ENCODE measurements around the gene INS. TPM values are rescaled to one million over a fixed set of nuclear protein-coding genes. Genes with fewer than 3 reads are reported as not detected.
A peak's percentile ranks its signal among the peaks of the same experiment; 100 is the strongest.

The INS gene
- total RNA-seq, 1 donor from 2014 or later = not detected

DNA sequence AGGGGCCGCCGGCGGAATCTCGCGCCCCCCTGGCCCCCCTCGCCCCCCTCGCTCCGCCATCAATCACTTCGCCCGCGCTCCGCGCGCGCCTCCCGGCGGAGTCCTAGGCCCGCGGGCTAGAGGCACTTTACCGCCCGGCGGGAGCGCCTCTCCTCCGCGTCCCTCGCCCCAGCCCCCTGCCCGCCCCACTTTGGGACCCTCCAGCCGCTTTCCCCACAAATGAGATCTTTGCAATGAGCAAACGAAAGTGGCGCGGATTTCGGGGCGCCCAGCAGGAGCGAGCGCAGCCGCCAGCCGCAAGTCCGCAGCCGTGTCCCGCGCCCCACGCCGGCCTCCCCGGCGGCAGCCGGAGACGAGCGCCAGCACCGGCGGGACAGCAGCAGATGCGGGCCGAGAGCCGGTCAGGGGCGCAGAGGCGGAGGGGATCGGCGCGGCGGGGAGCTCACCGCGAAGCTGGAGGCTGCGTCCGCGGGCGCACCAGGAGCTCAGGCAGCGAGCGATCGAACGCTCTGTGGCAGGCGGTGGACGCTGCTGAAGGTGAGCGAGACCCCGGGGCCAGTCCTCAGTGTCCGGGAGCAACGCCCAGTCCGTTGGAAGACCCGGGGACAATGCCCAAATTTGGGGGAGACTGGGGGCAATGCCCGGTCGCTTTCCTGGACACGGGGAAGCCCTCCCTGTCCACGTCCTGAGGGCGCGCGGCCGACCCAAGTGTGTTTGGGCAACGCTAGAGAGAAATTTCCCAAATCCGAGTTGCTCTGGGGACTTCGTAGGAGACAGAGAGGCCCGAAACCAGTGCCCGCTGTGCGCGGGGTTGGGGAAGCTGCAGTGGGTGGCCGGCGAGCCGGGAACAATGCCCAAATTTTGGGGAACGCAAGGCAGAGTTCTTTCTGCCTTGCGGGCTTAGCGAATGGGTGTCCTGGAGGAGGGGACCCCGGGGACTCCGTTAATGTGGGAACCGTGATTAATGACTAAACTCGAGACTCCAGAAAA lies 20.3 kb downstream of the INS start:
- Mint-ChIP-seq H3K36me3 (no peaks in the 10 kb centered on the region), H3K9me3 (no peaks in the 10 kb centered on the region), H3K27me3 (ENCODE audit: low read depth) (peaks cover 73% of the 10 kb centered on the region), H3K4me3 (peak overlapping the region; percentile 87), H3K4me1 (peaks cover 33% of the 10 kb centered on the region), H3K27ac (peak overlapping the region; percentile 90)
- TF ChIP-seq, protein P1, sequence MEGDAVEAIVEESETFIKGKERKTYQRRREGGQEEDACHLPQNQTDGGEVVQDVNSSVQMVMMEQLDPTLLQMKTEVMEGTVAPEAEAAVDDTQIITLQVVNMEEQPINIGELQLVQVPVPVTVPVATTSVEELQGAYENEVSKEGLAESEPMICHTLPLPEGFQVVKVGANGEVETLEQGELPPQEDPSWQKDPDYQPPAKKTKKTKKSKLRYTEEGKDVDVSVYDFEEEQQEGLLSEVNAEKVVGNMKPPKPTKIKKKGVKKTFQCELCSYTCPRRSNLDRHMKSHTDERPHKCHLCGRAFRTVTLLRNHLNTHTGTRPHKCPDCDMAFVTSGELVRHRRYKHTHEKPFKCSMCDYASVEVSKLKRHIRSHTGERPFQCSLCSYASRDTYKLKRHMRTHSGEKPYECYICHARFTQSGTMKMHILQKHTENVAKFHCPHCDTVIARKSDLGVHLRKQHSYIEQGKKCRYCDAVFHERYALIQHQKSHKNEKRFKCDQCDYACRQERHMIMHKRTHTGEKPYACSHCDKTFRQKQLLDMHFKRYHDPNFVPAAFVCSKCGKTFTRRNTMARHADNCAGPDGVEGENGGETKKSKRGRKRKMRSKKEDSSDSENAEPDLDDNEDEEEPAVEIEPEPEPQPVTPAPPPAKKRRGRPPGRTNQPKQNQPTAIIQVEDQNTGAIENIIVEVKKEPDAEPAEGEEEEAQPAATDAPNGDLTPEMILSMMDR (IDR thresholded peaks at IDR 0.05; ENCODE audit: unreplicated experiment) = no peak
- DNase-seq (ENCODE audit: low spot score in 2 of 2, unreplicated experiment in 2 of 2) = peak in 1 of 2 experiments; percentile 66

DNA sequence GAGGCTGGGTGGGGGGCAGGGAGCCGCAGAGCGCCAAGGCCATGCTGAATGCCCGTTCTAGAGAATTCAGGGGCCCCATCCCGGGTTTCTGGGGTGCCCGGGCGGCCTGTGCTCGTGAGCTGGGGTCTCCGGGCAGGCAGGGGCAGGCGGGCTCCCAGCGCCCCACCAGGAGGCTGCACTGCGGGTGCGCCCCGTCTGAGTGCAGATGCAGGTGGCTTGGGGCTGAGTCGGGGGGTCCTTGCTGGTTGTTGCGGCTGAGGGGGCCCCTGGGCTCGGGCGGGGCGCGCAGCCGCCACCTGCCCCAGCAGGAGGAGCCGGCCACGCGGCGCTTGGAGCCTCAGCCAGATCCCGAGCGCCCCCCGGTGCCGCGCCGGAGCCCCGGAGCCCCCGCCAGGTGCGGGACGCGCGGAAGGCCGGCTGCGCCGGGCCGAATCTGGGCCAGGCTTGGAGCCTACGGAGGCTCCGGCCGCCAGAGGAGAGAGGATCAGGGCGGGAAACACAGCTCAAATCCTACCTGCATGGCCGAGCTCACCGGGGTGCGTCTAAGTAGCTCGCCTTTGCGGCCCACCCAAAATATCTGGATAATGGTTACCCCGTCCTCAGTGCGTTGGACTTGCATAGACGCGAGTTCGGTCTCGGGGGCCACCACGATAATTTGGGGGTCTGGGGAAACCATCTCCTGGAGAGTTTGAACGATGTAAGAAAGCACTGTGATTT lies 21.2 kb downstream of the INS start:
- peak in 1 of 2 experiments; percentile 70 for DNase-seq (ENCODE audit: low spot score in 2 of 2, unreplicated experiment in 2 of 2)
- Mint-ChIP-seq H3K4me3 (peak overlapping the region; percentile 87), H3K9me3 (no peaks in the 10 kb centered on the region), H3K36me3 (no peaks in the 10 kb centered on the region), H3K27me3 (ENCODE audit: low read depth) (peaks cover 73% of the 10 kb centered on the region), H3K4me1 (peaks cover 35% of the 10 kb centered on the region), H3K27ac (peak overlapping the region; percentile 75)
- TF ChIP-seq, protein P1 (IDR thresholded peaks at IDR 0.05; ENCODE audit: unreplicated experiment) = no peak

DNA sequence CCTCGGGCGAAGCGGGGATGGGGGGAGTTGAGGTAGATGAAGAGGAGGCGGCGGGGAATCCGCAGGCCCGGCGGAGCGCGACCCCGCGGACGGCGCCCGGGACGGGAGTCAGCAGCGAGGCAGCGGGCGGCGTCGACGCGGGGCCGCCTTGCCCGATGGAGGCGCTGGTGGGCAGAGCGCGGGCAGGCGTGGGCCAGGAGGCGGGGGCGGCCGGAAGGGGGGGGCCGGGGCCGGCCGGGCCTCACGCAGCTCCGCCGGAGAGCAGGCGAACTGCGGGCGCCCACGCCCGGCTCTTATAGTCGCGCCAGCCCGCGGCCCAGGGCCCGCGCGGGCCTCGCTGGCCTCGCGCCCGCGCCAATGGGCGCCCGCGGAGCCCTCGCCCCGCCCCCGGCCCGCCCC lies 21.9 kb downstream of the INS start, which contains the start of gene IGF2:
TSS of gene IGF2 (minus strand) at position 267 of the 399 bp plus-strand sequence. CDS start 3,866 bp downstream, outside the sequence.
- Mint-ChIP-seq H3K9me3 (no peaks in the 10 kb centered on the region), H3K4me3 (peak within 1 kb of the TSS; percentile 87), H3K27ac (peak within 1 kb of the TSS; percentile 86), H3K36me3 (no peaks in the 10 kb centered on the region), H3K4me1 (peaks cover 35% of the 10 kb centered on the region), H3K27me3 (ENCODE audit: low read depth) (peaks cover 71% of the 10 kb centered on the region)
- DNase-seq (ENCODE audit: low spot score in 2 of 2, unreplicated experiment in 2 of 2) = peak; percentile 54 to 65
- TF ChIP-seq, protein P1 (IDR thresholded peaks at IDR 0.05; ENCODE audit: unreplicated experiment) = no peak

DNA sequence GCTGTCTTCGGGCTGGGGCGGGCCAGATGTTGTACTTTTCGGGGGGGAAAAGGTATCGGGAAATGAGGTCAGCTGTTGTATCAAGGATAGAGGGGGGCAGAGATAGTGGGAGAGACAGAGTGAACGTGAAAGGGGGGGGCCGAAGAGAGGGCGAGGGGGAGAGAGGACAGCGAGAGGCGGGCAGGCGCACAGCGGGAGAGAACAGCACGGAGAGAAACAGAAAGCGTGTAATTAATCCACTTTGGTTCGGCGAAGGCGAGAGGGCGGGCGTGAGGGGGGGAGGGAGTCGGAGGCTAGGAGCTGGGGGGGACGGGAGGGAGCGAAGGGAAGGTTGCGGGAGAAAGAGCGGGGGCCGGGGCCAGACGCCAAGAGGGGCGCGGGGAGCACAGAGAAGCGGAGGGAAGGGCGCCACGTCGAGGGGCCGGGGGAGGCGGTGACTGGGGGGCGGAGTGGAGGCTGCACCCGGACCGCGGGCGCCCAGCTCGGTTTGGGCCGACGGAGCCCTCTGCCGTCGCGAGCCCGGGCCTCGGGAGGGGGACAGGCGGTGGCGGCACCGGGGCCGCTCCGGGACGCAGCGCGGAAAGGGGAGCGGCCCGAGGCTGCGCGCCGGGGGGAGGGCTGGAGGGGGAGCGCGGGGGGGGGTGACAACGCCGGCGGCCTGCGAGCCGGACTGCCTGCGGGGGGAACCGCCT lies 22.4 kb downstream of the INS start:
- peaks cover 72% of the 10 kb centered on the region for H3K27me3 Mint-ChIP-seq (ENCODE audit: low read depth)
- peak overlapping the region; percentile 86 for H3K27ac Mint-ChIP-seq
- TF ChIP-seq, protein P1 (IDR thresholded peaks at IDR 0.05; ENCODE audit: unreplicated experiment) = no peak
- no peaks in the 10 kb centered on the region for H3K9me3 Mint-ChIP-seq
- H3K4me1 Mint-ChIP-seq = peaks cover 36% of the 10 kb centered on the region
- H3K36me3 Mint-ChIP-seq = no peaks in the 10 kb centered on the region
- peak overlapping the region; percentile 80 for H3K4me3 Mint-ChIP-seq
- no peak for DNase-seq (ENCODE audit: low spot score in 2 of 2, unreplicated experiment in 2 of 2)

DNA sequence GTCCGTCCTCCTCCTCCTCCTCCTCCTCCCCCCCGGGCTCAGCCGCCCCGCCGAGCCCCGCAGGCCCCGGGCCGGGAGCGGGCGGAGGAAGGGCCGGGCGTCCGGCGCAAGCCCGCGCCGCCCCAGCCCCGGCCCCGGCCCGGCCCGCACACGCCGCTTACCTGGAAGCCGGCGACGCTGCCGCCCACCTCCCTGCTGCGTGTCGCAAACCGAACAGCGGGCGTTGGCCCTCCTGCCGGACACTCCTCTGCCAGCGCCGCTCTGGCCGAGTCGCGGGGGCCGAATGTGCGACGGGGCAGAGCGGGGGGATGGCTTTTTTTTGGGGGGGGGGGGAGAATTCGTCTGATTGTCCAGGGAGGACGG lies 23.0 kb downstream of the INS start:
- Mint-ChIP-seq H3K4me3 (peak overlapping the region; percentile 80), H3K36me3 (no peaks in the 10 kb centered on the region), H3K27me3 (ENCODE audit: low read depth) (peaks cover 72% of the 10 kb centered on the region), H3K27ac (no peak overlapping the region), H3K4me1 (peaks cover 34% of the 10 kb centered on the region), H3K9me3 (no peaks in the 10 kb centered on the region)
- TF ChIP-seq, protein P1 (IDR thresholded peaks at IDR 0.05; ENCODE audit: unreplicated experiment) = no peak
- DNase-seq (ENCODE audit: low spot score in 2 of 2, unreplicated experiment in 2 of 2) = no peak
